A549 treated with CORT108297 at 1 μM for 4 hours (cell line): ENCODE data around the gene TBCA. TPM values are rescaled to one million over a fixed set of nuclear protein-coding genes. Genes with fewer than 3 reads are reported as not detected.

Experiments used
- total RNA-seq: library from RNA; stranded (reverse); fragments of 200-300 nt; extraction: Qiagen RNA extraction; gene quantifications from 5 replicates; pipeline ENCODE4 v1.2.3, GENCODE V29; 2022

Gene TBCA
- total RNA-seq = 257 to 316 TPM (median 277 TPM) in 5 replicates

GRCh38 chr5:77775790-77776553, at the start of gene TBCA:
TSS of gene TBCA (minus strand) at chr5:77776339. CDS start at chr5:77776257, 82 bp downstream.

Other genes starting within 250 kb of the TBCA start
- 0.03 to 0.09 TPM (median 0.06 TPM) in 5 replicates for gene OTP, start 137.6 kb downstream of the TBCA start, total RNA-seq